WERI-Rb-1 (cell line): Measurements from ENCODE around the gene C13orf42.
"Not testable (repeated sequence)": the region's sequence is repeated elsewhere in the genome, so short reads cannot be mapped to it uniquely, and the experiment has no call there.

Experiments
- DNase-seq: peaks from one replicate; pipeline ENCODE4 v3.0.0-alpha.2; 2020
- H3K27ac ChIP-seq: fragments of 250-450 bp; sonication (Bioruptor Pico); 2 replicates; pipeline ENCODE4 v1.5.1; 2020; ENCODE audit warnings: mild to moderate bottlenecking, moderate library complexity
- H3K27me3 ChIP-seq: fragments of 250-450 bp; sonication (Bioruptor Pico); 2 replicates; pipeline ENCODE4 v1.5.1; 2021; ENCODE audit warnings: mild to moderate bottlenecking, low read depth, moderate library complexity; ENCODE audit not compliant: insufficient read depth, severe bottlenecking
- H3K36me3 ChIP-seq: fragments of 250-450 bp; sonication (Bioruptor Pico); 2 replicates; pipeline ENCODE4 v1.5.1; 2020; ENCODE audit warnings: mild to moderate bottlenecking, moderate library complexity
- H3K4me3 ChIP-seq: 2 replicates; pipeline ENCODE4 v1.5.1; 2011; ENCODE audit warnings: low read depth, mild to moderate bottlenecking, control low read depth, low read length
- H3K9me3 ChIP-seq: fragments of 250-450 bp; sonication (Bioruptor Pico); 2 replicates; pipeline ENCODE4 v1.5.1; 2021; ENCODE audit warnings: mild to moderate bottlenecking, moderate library complexity; ENCODE audit not compliant: severe bottlenecking
- CTCF ChIP-seq: IDR thresholded peaks from 2 replicates; pipeline ENCODE4 v1.5.1; 2011; ENCODE audit warnings: low read depth, mild to moderate bottlenecking, control low read depth, inconsistent platforms, low read length

The C13orf42 gene

GRCh38 chr13:51101636-51102235, 9.3 kb downstream of the C13orf42 start:
- Histone ChIP-seq H3K27ac (no peak overlapping the region), H3K36me3 (no peaks in the 10 kb centered on the region), H3K9me3 (no peaks in the 10 kb centered on the region), H3K4me3 (no peak overlapping the region), H3K27me3 (no peaks in the 10 kb centered on the region)
- no peak for TF ChIP-seq CTCF
- DNase-seq: no peak

DNA sequence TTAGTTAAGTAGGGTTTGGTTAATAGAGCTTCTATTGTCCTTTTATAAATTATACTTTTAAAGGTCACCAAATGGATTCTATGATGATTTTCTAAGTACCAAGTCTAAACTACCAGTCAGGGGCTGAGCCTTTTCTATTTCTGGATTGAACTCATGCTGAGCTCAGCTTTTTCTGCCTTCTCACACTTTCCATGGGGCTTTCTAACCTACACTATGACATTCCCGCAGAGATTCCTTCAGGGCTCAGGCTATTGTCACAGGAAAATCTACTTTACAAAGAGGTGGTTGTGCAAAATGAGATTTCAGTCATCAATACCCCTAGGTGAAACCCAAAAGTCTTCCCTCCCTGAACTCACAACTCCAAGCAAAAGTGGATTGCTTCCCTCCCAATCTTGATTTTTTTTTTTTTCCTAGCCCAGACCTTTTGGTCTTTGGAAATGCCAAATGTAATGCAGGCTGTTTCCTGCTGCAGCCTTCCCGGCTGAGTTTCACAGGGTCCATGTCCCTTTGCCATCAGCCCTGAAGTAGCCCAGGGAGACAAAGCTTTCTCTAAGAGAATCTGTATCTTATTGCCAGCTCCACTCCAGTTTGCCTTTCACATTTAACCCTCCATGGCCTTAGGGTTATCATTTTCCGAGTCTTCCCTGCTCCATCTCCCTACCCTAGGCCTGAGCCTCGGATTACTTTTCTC, 13.6 kb downstream of the C13orf42 start:
- DNase-seq: no peak
- no peaks in the 10 kb centered on the region for H3K36me3 ChIP-seq
- H3K9me3 ChIP-seq: no peaks in the 10 kb centered on the region
- H3K27me3 ChIP-seq: no peaks in the 10 kb centered on the region
- no peak overlapping the region for H3K4me3 ChIP-seq
- TF ChIP-seq CTCF: no peak
- H3K27ac ChIP-seq: no peak overlapping the region

DNA sequence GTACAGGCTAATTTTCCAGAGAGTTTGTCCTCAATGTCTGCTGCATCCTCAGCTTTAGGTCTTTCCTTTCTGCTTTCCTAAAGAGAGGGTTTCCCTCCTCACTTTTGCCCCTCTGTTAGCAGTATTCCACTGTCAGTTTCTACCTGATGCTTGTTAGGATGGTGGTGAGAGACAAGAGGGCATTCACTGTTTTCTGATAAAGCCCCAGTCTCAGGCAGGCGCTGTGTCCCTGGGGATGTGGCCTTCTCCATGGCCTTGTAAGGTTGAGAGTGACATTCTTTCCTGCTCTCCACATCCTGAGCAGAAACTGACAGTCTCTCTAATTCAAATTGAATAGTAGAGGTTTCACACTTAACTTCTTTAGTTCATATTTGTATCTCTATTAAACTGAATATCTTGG, 14.9 kb downstream of the C13orf42 start:
- Histone ChIP-seq H3K36me3 (no peaks in the 10 kb centered on the region), H3K4me3 (no peak overlapping the region), H3K9me3 (no peaks in the 10 kb centered on the region), H3K27ac (no peak overlapping the region), H3K27me3 (no peaks in the 10 kb centered on the region)
- TF ChIP-seq CTCF: no peak
- no peak for DNase-seq

GRCh38 chr13:51093574-51093973, 17.5 kb downstream of the C13orf42 start:
- Histone ChIP-seq H3K27me3 (no peaks in the 10 kb centered on the region), H3K27ac (no peak overlapping the region), H3K9me3 (no peaks in the 10 kb centered on the region), H3K36me3 (no peaks in the 10 kb centered on the region), H3K4me3 (no peak overlapping the region)
- no peak for DNase-seq
- no peak for TF ChIP-seq CTCF

- H3K36me3 ChIP-seq: no peaks in the 10 kb centered on the region
- no peaks in the 10 kb centered on the region for H3K27me3 ChIP-seq
- no peak for TF ChIP-seq CTCF
- H3K27ac ChIP-seq: no peak overlapping the region
- no peaks in the 10 kb centered on the region for H3K9me3 ChIP-seq
- DNase-seq: no peak
- no peak overlapping the region for H3K4me3 ChIP-seq
Measured at GRCh38 chr13:51091839-51092238, 19.2 kb downstream of the C13orf42 start.

DNA sequence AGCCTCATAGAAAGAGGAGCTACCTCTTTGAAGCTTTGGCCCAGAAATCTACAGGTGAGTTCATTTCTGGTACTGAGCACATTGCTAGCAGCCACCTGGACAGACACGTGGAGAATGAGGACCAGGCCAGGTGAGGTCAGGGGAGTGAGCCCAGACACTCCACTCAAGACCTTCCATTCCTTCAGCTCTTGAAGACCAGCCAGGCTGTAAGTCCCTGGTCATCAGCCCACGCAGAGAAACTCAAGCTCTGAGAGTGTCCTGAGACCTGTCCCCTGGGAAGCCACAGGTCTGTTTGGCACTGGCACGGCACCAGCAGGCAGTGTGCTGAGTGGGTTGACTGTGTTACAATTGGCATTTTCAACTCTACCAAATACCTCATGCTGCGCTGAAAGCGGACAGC, 27.4 kb downstream of the C13orf42 start:
- no peak for DNase-seq
- Histone ChIP-seq H3K27me3 (no peaks in the 10 kb centered on the region), H3K36me3 (no peaks in the 10 kb centered on the region), H3K9me3 (no peaks in the 10 kb centered on the region), H3K27ac (no peak overlapping the region), H3K4me3 (no peak overlapping the region)
- TF ChIP-seq CTCF: no peak

- not testable (repeated sequence) for H3K27me3 ChIP-seq, H3K4me3 ChIP-seq, H3K36me3 ChIP-seq, DNase-seq, H3K27ac ChIP-seq, H3K9me3 ChIP-seq
Measured at GRCh38 chr13:51080478-51081065, 30.5 kb downstream of the C13orf42 start.
